Mesendoderm (in vitro differentiated cells): ENCODE measurements around the gene GPD1L.
"Not testable (repeated sequence)": the region's sequence is repeated elsewhere in the genome, so short reads cannot be mapped to it uniquely, and the experiment has no call there.

Source experiments
- DNase-seq: peaks from one replicate; pipeline ENCODE4 v3.0.0; 2013
- H2AK5ac ChIP-seq: 2 replicates; pipeline ENCODE4 v1.6.1; 2013; ENCODE audit warnings: low read length, inconsistent platforms
- H2BK120ac ChIP-seq: 2 replicates; pipeline ENCODE4 v1.6.1; 2013; ENCODE audit warnings: low read depth, mild to moderate bottlenecking, low read length, moderate library complexity, mixed read lengths
- H2BK15ac ChIP-seq: replicated peaks from 2 replicates; pipeline ENCODE4 v1.6.1; 2013; ENCODE audit warnings: low read depth, mild to moderate bottlenecking, moderate library complexity
- H2BK5ac ChIP-seq: 2 replicates; pipeline ENCODE4 v1.6.1; 2013; ENCODE audit warnings: low read length, inconsistent platforms
- H3K18ac ChIP-seq: 2 replicates; pipeline ENCODE4 v1.6.1; 2013; ENCODE audit warnings: mild to moderate bottlenecking, low read length, mixed read lengths
- H3K23ac ChIP-seq: one replicate; pipeline ENCODE4 v1.6.1; 2013; ENCODE audit warnings: low read length
- H3K27ac ChIP-seq: 2 replicates; pipeline ENCODE4 v1.5.1; 2013; ENCODE audit warnings: low read depth, mild to moderate bottlenecking, inconsistent platforms, low read length, moderate library complexity
- H3K27me3 ChIP-seq: 2 replicates; pipeline ENCODE4 v1.6.1; 2013; ENCODE audit warnings: low read length, control low read depth, mild to moderate bottlenecking, inconsistent platforms; ENCODE audit not compliant: insufficient read depth, poor library complexity
- H3K36me3 ChIP-seq: 2 replicates; pipeline ENCODE4 v1.6.1; 2013; ENCODE audit warnings: low read length, inconsistent platforms; ENCODE audit not compliant: control insufficient read depth, insufficient read depth
- H3K4ac ChIP-seq: one replicate; pipeline ENCODE4 v1.6.1; 2013; ENCODE audit warnings: low read depth, mild to moderate bottlenecking, low read length, moderate library complexity
- H3K4me1 ChIP-seq: 2 replicates; pipeline ENCODE4 v1.6.1; 2013; ENCODE audit warnings: low read depth, low read length, inconsistent platforms; ENCODE audit not compliant: control insufficient read depth
- H3K4me2 ChIP-seq: 2 replicates; pipeline ENCODE4 v1.6.1; 2013; ENCODE audit warnings: low read length
- H3K4me3 ChIP-seq: 2 replicates; pipeline ENCODE4 v1.5.1; 2013; ENCODE audit warnings: mild to moderate bottlenecking, low read length
- H3K56ac ChIP-seq: one replicate; pipeline ENCODE4 v1.6.1; 2013; ENCODE audit warnings: low read length
- H3K79me1 ChIP-seq: 2 replicates; pipeline ENCODE4 v1.6.1; 2013; ENCODE audit warnings: low read length, inconsistent platforms
- H3K79me2 ChIP-seq: 2 replicates; pipeline ENCODE4 v1.6.1; 2013; ENCODE audit warnings: mild to moderate bottlenecking, low read length; ENCODE audit not compliant: control insufficient read depth, insufficient read depth
- H3K9ac ChIP-seq: 2 replicates; pipeline ENCODE4 v1.6.1; 2013; ENCODE audit warnings: low read length, inconsistent platforms
- H4K5ac ChIP-seq: one replicate; pipeline ENCODE4 v1.6.1; 2013; ENCODE audit warnings: low read length
- H4K8ac ChIP-seq: one replicate; pipeline ENCODE4 v1.6.1; 2013; ENCODE audit warnings: low read depth, mild to moderate bottlenecking, control low read depth, low read length, moderate library complexity
- WGBS: extraction: QIAGEN DNeasy Blood & Tissue Kit; methylation state at CpG from one replicate; pipeline ENCODE4 v1.1.7; 2013; ENCODE audit warnings: low lambda C conversion rate, missing lambda C conversion rate; ENCODE audit not compliant: insufficient coverage; ENCODE audit errors: extremely low coverage; 5-methylcytosine and 5-hydroxymethylcytosine counted together

Gene GPD1L

DNA sequence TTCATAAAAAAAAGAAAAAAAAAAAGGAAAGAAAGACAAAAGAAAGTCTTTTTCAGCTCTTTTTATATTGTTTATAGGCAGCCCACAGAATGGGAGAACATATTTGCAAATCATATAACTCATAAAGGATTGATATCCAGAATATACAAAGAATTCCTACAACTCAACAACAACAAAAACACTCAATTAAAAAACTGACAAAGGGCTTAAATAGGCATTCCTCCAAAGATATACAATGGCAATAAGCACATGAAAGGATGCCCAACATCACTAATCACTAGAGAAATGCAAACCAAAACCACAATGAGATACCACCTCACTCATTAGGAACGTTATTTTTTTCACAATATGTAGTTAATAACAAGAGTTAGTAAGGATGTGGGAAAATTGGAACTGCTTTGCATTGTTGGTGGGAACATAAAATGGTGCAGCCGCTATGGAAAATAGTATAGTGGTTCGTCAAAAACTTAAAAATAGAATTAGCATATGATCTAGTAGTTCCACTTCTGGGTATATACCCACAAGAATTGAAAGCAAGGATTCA lies 77.8 kb downstream of the GPD1L start:
- Histone ChIP-seq H3K4me2 (no peak overlapping the region), H3K79me1 (no peaks in the 10 kb centered on the region), H3K27me3 (no peaks in the 10 kb centered on the region), H3K79me2 (no peaks in the 10 kb centered on the region), H3K23ac (no peak overlapping the region), H2BK120ac (no peak overlapping the region), H3K9ac (no peak overlapping the region), H3K4me1 (no peaks in the 10 kb centered on the region), H2BK5ac (no peak overlapping the region), H3K36me3 (no peaks in the 10 kb centered on the region), H4K5ac (no peak overlapping the region), H2BK15ac (no peak overlapping the region), H2AK5ac (no peak overlapping the region), H3K4ac (no peak overlapping the region), H3K56ac (no peak overlapping the region), H3K4me3 (no peak overlapping the region), H3K27ac (no peak overlapping the region), H3K18ac (no peak overlapping the region), H4K8ac (no peak overlapping the region)
- WGBS = no CpG with 5 or more reads among the region's 3 CpGs
- no peak for DNase-seq

DNA sequence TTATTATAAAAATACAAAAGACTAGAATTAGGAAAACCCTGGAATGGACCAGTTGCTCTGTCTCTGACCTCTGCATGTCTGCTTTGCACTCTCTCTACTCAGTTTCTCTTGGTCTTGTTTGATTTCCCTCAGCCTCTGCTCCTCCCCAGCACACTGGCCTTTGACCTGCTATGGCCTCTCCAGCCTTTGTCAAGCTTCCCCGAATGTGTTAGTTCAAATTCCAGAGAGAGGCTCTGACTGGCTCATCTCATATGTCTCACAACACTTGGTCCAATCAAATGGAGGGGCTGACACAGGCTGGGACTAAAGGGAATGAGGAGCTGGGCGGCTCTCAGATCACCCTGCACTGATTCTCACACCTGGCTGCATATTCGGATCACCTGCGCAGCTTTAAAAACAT lies 79.7 kb downstream of the GPD1L start:
- H2AK5ac ChIP-seq = no peak overlapping the region
- no peak overlapping the region for H2BK15ac ChIP-seq
- H3K9ac ChIP-seq = no peak overlapping the region
- no peaks in the 10 kb centered on the region for H3K4me1 ChIP-seq
- H3K27me3 ChIP-seq = no peaks in the 10 kb centered on the region
- no peak overlapping the region for H3K18ac ChIP-seq
- H3K4ac ChIP-seq = no peak overlapping the region
- H3K56ac ChIP-seq = no peak overlapping the region
- H3K79me1 ChIP-seq = no peaks in the 10 kb centered on the region
- DNase-seq = peak; percentile 19
- WGBS = no CpG with 5 or more reads among the region's 4 CpGs
- H3K36me3 ChIP-seq = no peaks in the 10 kb centered on the region
- no peak overlapping the region for H2BK120ac ChIP-seq
- no peak overlapping the region for H3K23ac ChIP-seq
- H3K27ac ChIP-seq = no peak overlapping the region
- no peak overlapping the region for H3K4me3 ChIP-seq
- no peaks in the 10 kb centered on the region for H3K79me2 ChIP-seq
- no peak overlapping the region for H2BK5ac ChIP-seq
- H3K4me2 ChIP-seq = no peak overlapping the region
- H4K8ac ChIP-seq = no peak overlapping the region
- H4K5ac ChIP-seq = no peak overlapping the region

DNA sequence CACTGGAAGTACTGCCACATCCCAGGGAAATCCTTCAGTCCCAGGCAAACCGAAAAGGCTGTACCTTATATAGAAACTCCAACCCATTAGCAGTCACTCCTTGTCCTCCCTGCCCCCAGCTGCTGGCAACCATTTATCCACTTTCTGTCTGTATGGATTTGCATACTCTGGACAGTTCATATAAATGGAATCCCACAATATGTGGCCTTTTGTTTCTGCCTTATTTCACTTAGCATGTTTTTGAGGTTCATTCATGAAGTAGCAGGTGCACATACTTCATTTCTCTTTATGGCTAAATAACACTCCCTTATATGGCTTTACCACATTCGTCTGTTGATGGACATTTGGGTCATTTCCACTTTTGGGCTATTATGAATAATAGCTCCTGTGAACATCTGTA lies 80.5 kb downstream of the GPD1L start:
- WGBS = no CpG with 5 or more reads among the region's 2 CpGs
- Histone ChIP-seq H3K4me3 (no peak overlapping the region), H4K5ac (no peak overlapping the region), H3K56ac (no peak overlapping the region), H3K9ac (no peak overlapping the region), H2BK120ac (no peak overlapping the region), H3K27ac (no peak overlapping the region), H3K4ac (no peak overlapping the region), H3K27me3 (no peaks in the 10 kb centered on the region), H2BK5ac (no peak overlapping the region), H2BK15ac (no peak overlapping the region), H3K23ac (no peak overlapping the region), H3K4me2 (no peak overlapping the region), H3K36me3 (no peaks in the 10 kb centered on the region), H3K79me2 (no peaks in the 10 kb centered on the region), H2AK5ac (no peak overlapping the region), H4K8ac (no peak overlapping the region), H3K79me1 (no peaks in the 10 kb centered on the region), H3K18ac (no peak overlapping the region), H3K4me1 (no peaks in the 10 kb centered on the region)
- DNase-seq = no peak

DNA sequence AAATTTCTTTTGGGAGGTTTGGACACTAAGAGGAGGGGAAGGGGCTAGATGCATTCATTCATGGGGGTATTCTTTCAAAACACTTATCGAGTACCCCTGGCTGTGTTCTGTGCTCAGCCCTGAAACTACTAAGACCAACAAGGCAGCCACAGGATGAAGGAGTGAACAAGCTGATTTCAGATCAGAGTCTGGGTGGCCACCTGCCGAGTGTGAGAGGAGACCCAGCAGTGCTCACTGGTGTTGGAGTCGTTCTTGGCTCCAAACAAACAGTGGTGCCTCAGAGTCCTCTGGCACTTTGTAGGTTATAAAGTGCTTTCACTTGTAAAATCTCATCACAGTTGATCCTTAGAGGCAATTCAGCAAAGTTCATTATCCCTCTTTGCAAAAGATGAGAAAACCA lies 83.3 kb downstream of the GPD1L start:
- Histone ChIP-seq H3K4ac (no peak overlapping the region), H3K56ac (no peak overlapping the region)
- WGBS = no CpG with 5 or more reads among the region's 3 CpGs

DNA sequence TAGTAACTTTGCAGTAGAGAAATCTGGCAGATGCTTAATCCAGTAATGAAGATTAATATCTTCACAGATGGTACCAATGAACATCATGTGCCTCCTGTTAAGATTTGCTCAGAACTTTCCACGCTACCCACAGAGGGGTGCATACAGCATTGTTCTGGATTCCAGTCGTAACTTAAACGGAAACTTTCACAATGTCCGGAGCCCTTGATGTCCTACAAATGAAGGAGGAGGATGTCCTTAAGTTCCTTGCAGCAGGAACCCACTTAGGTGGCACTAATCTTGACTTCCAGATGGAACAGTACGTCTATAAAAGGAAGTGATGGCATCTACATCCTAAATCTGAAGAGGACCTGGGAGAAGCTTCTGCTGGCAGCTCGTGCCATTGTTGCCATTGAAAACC lies 84.1 kb downstream of the GPD1L start:
- WGBS = no CpG with 5 or more reads among the region's 6 CpGs
- H3K4me3 ChIP-seq, H4K5ac ChIP-seq, H2BK15ac ChIP-seq, DNase-seq, H2BK120ac ChIP-seq, H3K79me1 ChIP-seq, H4K8ac ChIP-seq, H3K79me2 ChIP-seq, H2BK5ac ChIP-seq, H3K27ac ChIP-seq, H3K18ac ChIP-seq, H3K23ac ChIP-seq, H3K56ac ChIP-seq, H3K27me3 ChIP-seq, H3K4me1 ChIP-seq, H3K4me2 ChIP-seq, H3K9ac ChIP-seq, H2AK5ac ChIP-seq, H3K4ac ChIP-seq, H3K36me3 ChIP-seq: not testable (repeated sequence)

More for the DNA sequence above, 83.3 kb downstream of the GPD1L start:
- Histone ChIP-seq H3K79me2 (no peaks in the 10 kb centered on the region), H3K36me3 (no peaks in the 10 kb centered on the region), H3K18ac (no peak overlapping the region), H2BK120ac (no peak overlapping the region), H3K27me3 (no peaks in the 10 kb centered on the region), H4K5ac (no peak overlapping the region), H4K8ac (no peak overlapping the region), H2BK5ac (no peak overlapping the region), H3K4me2 (no peak overlapping the region), H3K27ac (no peak overlapping the region), H3K23ac (no peak overlapping the region), H2AK5ac (no peak overlapping the region), H3K79me1 (no peaks in the 10 kb centered on the region), H3K9ac (no peak overlapping the region), H2BK15ac (no peak overlapping the region), H3K4me3 (no peak overlapping the region), H3K4me1 (no peaks in the 10 kb centered on the region)
- peak; percentile 62 for DNase-seq

DNA sequence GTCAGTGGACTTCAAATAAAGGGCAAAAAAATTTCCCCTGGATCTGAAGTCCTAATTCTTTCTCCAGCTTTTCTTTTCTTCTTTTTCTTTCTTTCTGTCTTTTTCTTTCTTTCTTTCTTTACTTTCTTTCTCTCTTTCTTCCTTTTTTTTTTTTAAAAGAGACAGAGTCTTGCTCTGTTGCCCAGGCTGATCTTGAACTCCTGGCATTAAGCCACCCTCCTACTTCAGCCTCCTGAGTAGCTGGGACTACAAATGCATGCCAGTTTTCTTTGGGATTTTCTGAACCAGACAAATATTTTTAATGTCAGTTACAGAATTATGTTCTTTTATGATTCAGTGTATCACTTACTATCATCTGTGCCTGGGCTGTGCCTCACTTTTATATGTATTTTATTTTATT lies 86.7 kb downstream of the GPD1L start:
- Histone ChIP-seq H3K27me3 (no peaks in the 10 kb centered on the region), H3K27ac (no peak overlapping the region)
- DNase-seq = no peak

More for the DNA sequence above, 86.7 kb downstream of the GPD1L start:
- Histone ChIP-seq H3K36me3 (no peaks in the 10 kb centered on the region), H3K18ac (no peak overlapping the region), H2BK5ac (no peak overlapping the region), H3K4me3 (no peak overlapping the region), H2AK5ac (no peak overlapping the region), H2BK120ac (no peak overlapping the region), H3K56ac (no peak overlapping the region), H4K8ac (no peak overlapping the region), H3K4me2 (no peak overlapping the region), H3K4ac (no peak overlapping the region), H3K4me1 (no peaks in the 10 kb centered on the region), H3K79me2 (no peaks in the 10 kb centered on the region), H3K23ac (no peak overlapping the region), H2BK15ac (no peak overlapping the region), H3K9ac (no peak overlapping the region), H3K79me1 (no peaks in the 10 kb centered on the region), H4K5ac (no peak overlapping the region)
